Measurements from ENCODE around the gene RAD9B.

- TF ChIP-seq, protein P1, sequence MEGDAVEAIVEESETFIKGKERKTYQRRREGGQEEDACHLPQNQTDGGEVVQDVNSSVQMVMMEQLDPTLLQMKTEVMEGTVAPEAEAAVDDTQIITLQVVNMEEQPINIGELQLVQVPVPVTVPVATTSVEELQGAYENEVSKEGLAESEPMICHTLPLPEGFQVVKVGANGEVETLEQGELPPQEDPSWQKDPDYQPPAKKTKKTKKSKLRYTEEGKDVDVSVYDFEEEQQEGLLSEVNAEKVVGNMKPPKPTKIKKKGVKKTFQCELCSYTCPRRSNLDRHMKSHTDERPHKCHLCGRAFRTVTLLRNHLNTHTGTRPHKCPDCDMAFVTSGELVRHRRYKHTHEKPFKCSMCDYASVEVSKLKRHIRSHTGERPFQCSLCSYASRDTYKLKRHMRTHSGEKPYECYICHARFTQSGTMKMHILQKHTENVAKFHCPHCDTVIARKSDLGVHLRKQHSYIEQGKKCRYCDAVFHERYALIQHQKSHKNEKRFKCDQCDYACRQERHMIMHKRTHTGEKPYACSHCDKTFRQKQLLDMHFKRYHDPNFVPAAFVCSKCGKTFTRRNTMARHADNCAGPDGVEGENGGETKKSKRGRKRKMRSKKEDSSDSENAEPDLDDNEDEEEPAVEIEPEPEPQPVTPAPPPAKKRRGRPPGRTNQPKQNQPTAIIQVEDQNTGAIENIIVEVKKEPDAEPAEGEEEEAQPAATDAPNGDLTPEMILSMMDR (IDR thresholded peaks at IDR 0.05; ENCODE audit: poor library complexity) = no peak
- TF ChIP-seq EZH2phosphoT487 (IDR thresholded peaks at IDR 0.05; ENCODE audit: low read depth, severe bottlenecking, unreplicated experiment) = no peak
- TF ChIP-seq EZH2 (IDR thresholded peaks at IDR 0.05; ENCODE audit: borderline replicate concordance) = no peak
Observed at GRCh38 chr12:110545812-110546211, 43.7 kb downstream of the RAD9B start.
